ENCODE data around the gene LENG8.

The LENG8 gene

GRCh38 chr19:54416695-54417491, 32.1 kb upstream of the LENG8 start:
- Histone ChIP-seq H3K9ac (ENCODE audit: low read length) (peak overlapping the region; percentile 40), H3K9me3 (ENCODE audit: control insufficient read depth, low read depth, low read length) (no peaks in the 10 kb centered on the region), H3K36me3 (ENCODE audit: control insufficient read depth, low read depth, low read length) (no peaks in the 10 kb centered on the region), H3K27ac (ENCODE audit: low read length) (no peak overlapping the region), H3K4me1 (ENCODE audit: control insufficient read depth, low read depth, low read length) (peaks cover 24% of the 10 kb centered on the region), H3K27me3 (ENCODE audit: control insufficient read depth, insufficient read depth, low read length) (peaks cover 30% of the 10 kb centered on the region), H3K4me3 (ENCODE audit: low read length) (peak overlapping the region; percentile 70)

- Histone ChIP-seq H3K27me3 (ENCODE audit: control insufficient read depth, insufficient read depth, low read length) (peaks cover 30% of the 10 kb centered on the region), H3K9ac (ENCODE audit: low read length) (no peak overlapping the region), H3K4me1 (ENCODE audit: control insufficient read depth, low read depth, low read length) (peaks cover 28% of the 10 kb centered on the region), H3K9me3 (ENCODE audit: control insufficient read depth, low read depth, low read length) (no peaks in the 10 kb centered on the region), H3K27ac (ENCODE audit: low read length) (no peak overlapping the region), H3K36me3 (ENCODE audit: control insufficient read depth, low read depth, low read length) (no peaks in the 10 kb centered on the region), H3K4me3 (ENCODE audit: low read length) (no peak overlapping the region)
Observed at GRCh38 chr19:54418030-54418929, 30.7 kb upstream of the LENG8 start.

- H3K27me3 ChIP-seq (ENCODE audit: control insufficient read depth, insufficient read depth, low read length), result peaks cover 24% of the 10 kb centered on the region
- H3K9ac ChIP-seq (ENCODE audit: low read length), result peak overlapping the region; percentile 43
- H3K4me3 ChIP-seq (ENCODE audit: low read length), result peak overlapping the region; percentile 39
- H3K36me3 ChIP-seq (ENCODE audit: control insufficient read depth, low read depth, low read length), result peaks cover under 1% of the 10 kb centered on the region
- H3K27ac ChIP-seq (ENCODE audit: low read length), result peak overlapping the region; percentile 73
- H3K9me3 ChIP-seq (ENCODE audit: control insufficient read depth, low read depth, low read length), result no peaks in the 10 kb centered on the region
- peaks cover 28% of the 10 kb centered on the region for H3K4me1 ChIP-seq (ENCODE audit: control insufficient read depth, low read depth, low read length)
Observed at GRCh38 chr19:54418930-54419800, 29.8 kb upstream of the LENG8 start.

- Histone ChIP-seq H3K4me1 (ENCODE audit: control insufficient read depth, low read depth, low read length) (peaks cover 25% of the 10 kb centered on the region), H3K9me3 (ENCODE audit: control insufficient read depth, low read depth, low read length) (no peaks in the 10 kb centered on the region), H3K27ac (ENCODE audit: low read length) (peak overlapping the region; percentile 73), H3K27me3 (ENCODE audit: control insufficient read depth, insufficient read depth, low read length) (peaks cover 15% of the 10 kb centered on the region), H3K4me3 (ENCODE audit: low read length) (peak overlapping the region; percentile 39), H3K9ac (ENCODE audit: low read length) (peak overlapping the region; percentile 43), H3K36me3 (ENCODE audit: control insufficient read depth, low read depth, low read length) (peaks cover 5% of the 10 kb centered on the region)
Observed at GRCh38 chr19:54420068-54420382, 29.0 kb upstream of the LENG8 start.

- H3K27me3 ChIP-seq (ENCODE audit: control insufficient read depth, insufficient read depth, low read length), result peaks cover 14% of the 10 kb centered on the region
- peak overlapping the region; percentile 43 for H3K9ac ChIP-seq (ENCODE audit: low read length)
Observed at GRCh38 chr19:54420383-54421168, 28.4 kb upstream of the LENG8 start.

GRCh38 chr19:54421169-54421516, 27.9 kb upstream of the LENG8 start:
- Histone ChIP-seq H3K4me1 (ENCODE audit: control insufficient read depth, low read depth, low read length) (peaks cover 25% of the 10 kb centered on the region), H3K9ac (ENCODE audit: low read length) (no peak overlapping the region), H3K9me3 (ENCODE audit: control insufficient read depth, low read depth, low read length) (no peaks in the 10 kb centered on the region), H3K4me3 (ENCODE audit: low read length) (peak overlapping the region; percentile 42), H3K36me3 (ENCODE audit: control insufficient read depth, low read depth, low read length) (peaks cover 5% of the 10 kb centered on the region), H3K27ac (ENCODE audit: low read length) (peak overlapping the region; percentile 36), H3K27me3 (ENCODE audit: control insufficient read depth, insufficient read depth, low read length) (peaks cover 8% of the 10 kb centered on the region)

More at GRCh38 chr19:54420383-54421168, 28.4 kb upstream of the LENG8 start:
- H3K9me3 ChIP-seq (ENCODE audit: control insufficient read depth, low read depth, low read length), result no peaks in the 10 kb centered on the region
- H3K4me3 ChIP-seq (ENCODE audit: low read length), result peak overlapping the region; percentile 57
- peaks cover 5% of the 10 kb centered on the region for H3K36me3 ChIP-seq (ENCODE audit: control insufficient read depth, low read depth, low read length)
- H3K27ac ChIP-seq (ENCODE audit: low read length), result peak overlapping the region; percentile 73
- H3K4me1 ChIP-seq (ENCODE audit: control insufficient read depth, low read depth, low read length), result peaks cover 25% of the 10 kb centered on the region

- H3K4me1 ChIP-seq (ENCODE audit: control insufficient read depth, low read depth, low read length), result peaks cover 25% of the 10 kb centered on the region
Observed at GRCh38 chr19:54421521-54421920, 27.5 kb upstream of the LENG8 start.

GRCh38 chr19:54422136-54422535, 26.9 kb upstream of the LENG8 start:
- Histone ChIP-seq H3K9ac (ENCODE audit: low read length) (no peak overlapping the region), H3K27me3 (ENCODE audit: control insufficient read depth, insufficient read depth, low read length) (no peaks in the 10 kb centered on the region), H3K4me3 (ENCODE audit: low read length) (no peak overlapping the region), H3K4me1 (ENCODE audit: control insufficient read depth, low read depth, low read length) (peaks cover 25% of the 10 kb centered on the region), H3K36me3 (ENCODE audit: control insufficient read depth, low read depth, low read length) (peaks cover 5% of the 10 kb centered on the region), H3K9me3 (ENCODE audit: control insufficient read depth, low read depth, low read length) (no peaks in the 10 kb centered on the region), H3K27ac (ENCODE audit: low read length) (no peak overlapping the region)

More at GRCh38 chr19:54421521-54421920, 27.5 kb upstream of the LENG8 start:
- Histone ChIP-seq H3K9ac (ENCODE audit: low read length) (no peak overlapping the region), H3K36me3 (ENCODE audit: control insufficient read depth, low read depth, low read length) (peaks cover 5% of the 10 kb centered on the region), H3K9me3 (ENCODE audit: control insufficient read depth, low read depth, low read length) (no peaks in the 10 kb centered on the region), H3K27ac (ENCODE audit: low read length) (no peak overlapping the region), H3K4me3 (ENCODE audit: low read length) (peak overlapping the region; percentile 42), H3K27me3 (ENCODE audit: control insufficient read depth, insufficient read depth, low read length) (peaks cover 4% of the 10 kb centered on the region)

- Histone ChIP-seq H3K9ac (ENCODE audit: low read length) (no peak overlapping the region), H3K9me3 (ENCODE audit: control insufficient read depth, low read depth, low read length) (no peaks in the 10 kb centered on the region), H3K4me3 (ENCODE audit: low read length) (no peak overlapping the region), H3K4me1 (ENCODE audit: control insufficient read depth, low read depth, low read length) (peaks cover 20% of the 10 kb centered on the region), H3K27me3 (ENCODE audit: control insufficient read depth, insufficient read depth, low read length) (no peaks in the 10 kb centered on the region), H3K36me3 (ENCODE audit: control insufficient read depth, low read depth, low read length) (peaks cover 5% of the 10 kb centered on the region), H3K27ac (ENCODE audit: low read length) (no peak overlapping the region)
Observed at GRCh38 chr19:54424201-54424600, 24.8 kb upstream of the LENG8 start.

- H3K36me3 ChIP-seq (ENCODE audit: control insufficient read depth, low read depth, low read length), result peaks cover 5% of the 10 kb centered on the region
- H3K9ac ChIP-seq (ENCODE audit: low read length), result no peak overlapping the region
- peaks cover 16% of the 10 kb centered on the region for H3K4me1 ChIP-seq (ENCODE audit: control insufficient read depth, low read depth, low read length)
- no peaks in the 10 kb centered on the region for H3K27me3 ChIP-seq (ENCODE audit: control insufficient read depth, insufficient read depth, low read length)
- no peak overlapping the region for H3K27ac ChIP-seq (ENCODE audit: low read length)
- H3K4me3 ChIP-seq (ENCODE audit: low read length), result no peak overlapping the region
- no peaks in the 10 kb centered on the region for H3K9me3 ChIP-seq (ENCODE audit: control insufficient read depth, low read depth, low read length)
Observed at GRCh38 chr19:54424660-54425381, 24.2 kb upstream of the LENG8 start.
